NCI-H345 treated with DMSO at 0.1 percent for 48 hours (cell line): ENCODE data around the gene SPTLC2.
"Not testable (repeated sequence)": the region's sequence is repeated elsewhere in the genome, so short reads cannot be mapped to it uniquely, and the experiment has no call there.

Experiments used
- DNase-seq: peaks from one replicate; lab custom pipeline; 2025; ENCODE audit not compliant: unreplicated experiment; lab: John Stamatoyannopoulos, UW

The SPTLC2 gene

DNA sequence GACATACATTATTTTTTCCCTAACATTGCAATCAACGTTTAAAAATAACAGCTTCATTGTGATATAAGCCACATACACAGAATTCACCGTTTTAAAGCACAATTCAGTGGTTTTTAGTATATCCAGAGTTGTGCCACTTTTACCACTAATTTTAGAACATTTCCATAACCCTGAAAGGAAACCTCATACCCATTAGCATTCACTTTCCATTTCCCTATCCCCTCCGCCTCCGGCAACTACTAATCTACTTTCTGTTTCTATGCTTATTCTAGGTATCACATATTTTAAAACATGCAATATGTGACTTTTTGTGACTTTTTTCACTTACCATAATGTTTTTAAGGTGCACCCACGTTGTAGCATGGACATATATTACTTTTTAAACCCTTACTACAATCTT is 62.2 kb downstream of the SPTLC2 start:
- no peak for DNase-seq

DNA sequence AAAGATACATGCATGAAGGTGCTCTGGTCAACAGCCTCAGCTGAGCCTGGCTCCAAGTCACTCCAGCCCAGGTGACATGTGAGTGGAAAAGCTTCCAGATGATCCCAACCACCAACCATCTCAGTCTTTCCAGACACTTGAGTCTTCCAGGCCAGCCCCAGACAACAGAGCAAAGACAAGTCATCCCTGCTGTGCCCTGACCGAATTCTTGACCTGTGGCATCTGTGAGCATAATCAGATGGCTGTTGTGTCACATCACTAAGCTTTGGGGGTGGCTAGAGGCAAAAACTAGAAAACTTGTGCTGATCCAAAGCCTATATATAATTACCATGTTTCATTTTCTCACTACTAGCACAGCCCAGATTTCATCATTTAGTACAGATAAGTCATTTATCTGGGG is 67.0 kb downstream of the SPTLC2 start:
- no peak for DNase-seq

DNA sequence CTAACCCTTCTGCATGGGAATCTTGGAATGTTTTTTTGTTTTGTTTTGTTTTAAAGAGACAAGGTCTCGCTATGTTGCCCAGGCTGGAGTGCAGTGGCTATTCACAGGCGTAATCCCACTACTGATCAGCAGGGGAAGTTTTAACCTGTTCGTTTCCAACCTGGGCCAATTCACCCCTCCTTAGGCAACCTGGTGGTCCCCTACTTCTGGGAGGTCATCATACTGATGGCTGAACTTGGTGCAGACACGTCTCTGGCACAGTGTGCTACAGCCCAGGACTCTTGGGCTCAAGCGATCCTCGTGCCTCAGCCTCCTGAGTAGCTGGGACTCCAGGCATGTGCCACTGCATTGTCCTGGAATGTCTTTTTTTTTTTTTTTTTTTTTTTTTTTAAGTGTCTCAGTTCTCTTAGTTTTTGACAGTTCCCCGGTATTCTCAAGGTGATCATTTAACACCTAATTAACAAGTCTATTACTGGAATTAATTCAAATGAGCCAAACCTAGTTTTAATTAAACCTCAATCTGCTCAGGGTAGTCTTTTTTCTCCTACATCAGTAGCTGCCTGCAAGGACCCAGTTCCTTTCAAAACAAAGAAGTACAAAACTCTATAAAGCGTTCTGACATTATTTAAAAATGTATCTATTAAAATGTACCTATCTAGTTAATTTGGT is 68.8 kb downstream of the SPTLC2 start:
- no peak for DNase-seq

DNA sequence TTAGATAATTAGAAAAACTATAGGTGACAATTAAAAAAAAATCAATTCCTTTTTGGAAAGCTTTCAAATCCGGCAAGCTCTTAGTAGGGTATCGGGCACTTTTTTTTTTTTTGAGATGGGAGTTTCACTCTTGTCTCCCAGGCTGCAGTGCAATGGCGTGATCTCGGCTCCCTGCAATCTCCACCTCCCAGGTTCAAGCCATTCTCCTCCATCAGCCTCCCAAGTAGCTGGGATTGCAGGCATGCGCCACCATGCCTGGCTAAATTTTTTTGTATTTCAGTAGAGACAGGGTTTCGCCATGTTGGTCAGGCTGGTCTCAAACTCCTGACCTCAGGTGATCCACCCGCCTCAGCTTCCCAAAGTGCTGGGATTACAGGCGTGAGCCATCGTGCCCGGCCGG is 71.3 kb downstream of the SPTLC2 start:
- not testable (repeated sequence) for DNase-seq

DNA sequence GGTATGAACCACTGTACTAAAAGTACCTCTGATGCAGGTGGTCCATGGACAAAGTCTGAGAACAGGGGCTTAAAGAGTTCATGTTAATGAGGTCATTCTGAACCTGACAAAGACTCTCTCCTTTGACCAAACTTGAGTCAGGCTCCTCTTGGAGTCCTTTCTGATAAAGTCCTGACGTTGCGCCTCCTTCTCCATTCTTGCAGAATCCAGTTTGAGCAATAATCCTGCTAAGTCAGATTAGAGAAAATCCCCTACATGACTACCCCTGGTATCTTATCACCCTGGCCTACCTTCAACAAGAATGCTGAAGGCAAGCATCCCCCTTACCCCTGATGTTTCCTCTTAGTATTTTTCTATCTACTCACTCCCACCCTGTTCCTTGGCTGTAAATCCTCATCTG is 71.9 kb downstream of the SPTLC2 start:
- no peak for DNase-seq

DNA sequence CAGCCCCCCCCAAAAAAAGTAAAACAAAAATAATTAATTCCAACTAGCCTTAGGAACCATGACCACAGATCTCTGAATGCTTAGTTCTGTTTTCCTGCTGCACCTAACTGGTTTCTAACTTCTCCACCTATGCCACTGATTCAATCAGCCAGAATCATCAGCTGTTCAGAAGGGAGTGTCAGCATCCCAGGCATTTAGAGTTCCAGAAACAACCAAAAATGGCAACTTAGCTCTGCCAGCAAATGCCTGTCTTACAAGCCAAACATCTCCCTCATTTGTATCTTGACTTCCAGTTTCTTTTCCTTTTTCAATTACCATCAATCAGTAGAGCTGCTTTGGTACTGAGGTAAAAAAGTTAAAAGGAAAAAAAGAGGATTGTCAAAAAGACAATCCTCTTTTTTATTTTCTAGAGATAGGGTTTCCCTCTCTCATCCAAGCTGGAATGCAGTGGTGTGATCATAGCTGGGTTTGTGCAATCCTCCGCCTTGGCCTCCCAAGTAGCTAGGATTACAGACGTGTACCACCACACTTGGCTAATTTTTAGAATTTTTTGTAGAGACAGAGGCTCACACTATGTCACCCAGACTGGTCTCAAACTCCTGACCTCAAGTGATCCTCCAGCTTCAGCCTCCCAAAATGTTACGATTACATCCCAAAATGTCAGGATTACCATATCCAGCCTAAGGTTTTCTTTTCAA is 72.7 kb downstream of the SPTLC2 start:
- no peak for DNase-seq

DNA sequence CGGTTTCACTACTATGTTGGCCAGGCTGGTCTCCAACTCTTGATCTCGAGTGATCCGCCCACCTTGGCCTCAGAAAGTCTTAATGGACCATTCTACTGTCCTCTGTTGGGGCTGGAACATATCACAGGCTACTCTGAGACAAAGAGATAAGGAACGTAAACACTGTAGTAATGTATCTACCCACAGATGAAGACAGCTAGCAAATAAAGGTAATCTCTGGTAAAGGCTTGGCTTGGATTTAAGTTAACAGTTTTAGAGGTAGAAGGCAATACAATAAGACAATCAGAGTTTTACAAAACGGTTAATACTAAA is 73.2 kb downstream of the SPTLC2 start:
- no peak for DNase-seq

DNA sequence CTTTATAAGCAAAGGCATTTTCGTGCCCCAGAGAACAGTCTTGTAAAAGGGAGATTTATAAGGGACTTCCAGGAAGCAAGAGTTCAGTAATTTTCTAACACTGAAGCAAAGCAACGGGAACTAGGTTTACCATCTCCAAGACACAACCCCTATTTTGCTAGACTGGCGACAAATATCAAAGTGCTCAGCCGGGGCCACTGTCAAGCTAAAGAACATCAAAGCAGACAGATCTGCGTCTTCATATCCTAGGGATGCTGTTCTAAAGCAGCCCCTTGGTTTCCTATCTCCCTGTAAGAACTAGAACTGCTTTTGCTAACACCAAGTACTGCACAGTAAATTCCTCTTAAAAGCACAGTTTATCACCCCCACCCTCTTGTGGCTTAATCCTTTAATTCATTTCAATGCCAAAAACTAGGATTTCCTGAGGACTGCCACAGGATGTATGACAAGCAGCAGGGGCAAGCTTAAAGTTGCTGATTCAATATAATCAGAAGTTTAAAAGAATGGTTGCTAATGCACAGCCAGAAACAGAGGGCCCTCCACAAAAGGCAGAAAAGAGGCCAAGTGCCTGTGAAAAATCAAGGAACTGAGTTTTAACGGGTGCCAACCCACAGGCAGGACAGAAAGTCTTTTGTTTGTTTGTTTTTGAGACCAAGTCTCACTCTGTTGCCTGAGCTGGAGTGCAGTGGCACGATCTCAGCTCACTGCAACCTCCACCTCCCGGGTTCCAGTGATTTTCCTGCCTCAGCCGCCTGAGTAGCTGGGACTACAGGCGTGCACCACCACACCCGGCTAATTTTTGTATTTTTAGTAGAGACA is 73.8 kb downstream of the SPTLC2 start:
- DNase-seq = no peak

DNA sequence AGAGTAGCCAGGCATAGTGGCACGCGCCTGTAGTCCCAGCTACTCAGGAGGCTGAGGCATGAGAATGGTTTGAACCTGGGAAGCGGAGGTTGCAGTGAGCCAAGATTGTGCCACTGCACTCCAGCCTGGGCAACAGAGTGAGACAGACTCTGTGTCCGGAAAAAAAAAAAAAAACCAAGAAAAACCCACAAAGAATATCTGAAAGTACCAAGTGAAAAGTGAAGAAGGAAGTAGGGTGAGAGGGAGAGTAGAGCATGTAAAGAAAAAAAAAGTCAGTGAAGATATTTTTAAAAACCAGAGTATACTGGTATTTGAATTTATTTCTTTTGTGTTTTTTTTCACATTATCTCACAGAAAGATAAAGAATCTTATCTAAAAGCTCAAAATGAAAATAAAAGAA is 74.5 kb downstream of the SPTLC2 start:
- DNase-seq = no peak

DNA sequence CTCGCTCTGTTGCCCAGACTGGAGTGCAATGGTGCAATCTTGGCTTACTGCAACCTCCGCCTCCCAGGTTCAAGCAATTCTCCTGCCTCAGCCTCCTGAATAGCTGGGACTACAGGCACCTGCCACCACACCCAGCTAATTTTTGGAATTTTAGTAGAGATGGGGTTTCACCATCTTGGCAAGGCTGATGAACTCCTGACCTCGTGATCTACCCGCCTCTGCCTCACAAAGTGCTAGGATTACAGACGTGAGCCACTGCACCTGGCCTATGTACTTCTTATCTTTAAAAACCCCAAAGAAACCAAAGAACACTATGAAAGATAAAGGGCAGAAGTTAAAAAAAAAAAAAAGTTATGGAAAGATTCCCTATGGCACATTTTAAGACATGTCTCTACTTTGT is 79.5 kb downstream of the SPTLC2 start:
- not testable (repeated sequence) for DNase-seq

DNA sequence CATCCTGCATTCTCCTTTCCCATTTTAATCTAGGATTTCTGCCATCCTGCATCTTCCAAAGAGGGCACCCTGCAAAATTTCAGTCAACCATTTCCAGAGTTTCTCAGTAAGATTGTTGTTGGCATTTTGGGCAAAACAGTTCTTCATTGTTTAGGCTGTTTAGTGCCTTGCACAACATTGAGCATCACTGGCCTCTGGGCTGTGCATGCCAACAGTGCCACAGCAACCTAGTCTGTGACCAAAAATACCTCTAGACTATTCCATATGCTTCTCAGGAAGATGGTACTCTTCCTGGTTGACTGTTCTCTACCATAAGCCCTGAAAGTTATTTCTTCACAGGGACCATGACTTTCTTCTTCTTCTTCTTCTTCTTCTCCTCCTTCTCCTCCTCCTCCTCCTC is 85.4 kb downstream of the SPTLC2 start:
- DNase-seq = no peak

DNA sequence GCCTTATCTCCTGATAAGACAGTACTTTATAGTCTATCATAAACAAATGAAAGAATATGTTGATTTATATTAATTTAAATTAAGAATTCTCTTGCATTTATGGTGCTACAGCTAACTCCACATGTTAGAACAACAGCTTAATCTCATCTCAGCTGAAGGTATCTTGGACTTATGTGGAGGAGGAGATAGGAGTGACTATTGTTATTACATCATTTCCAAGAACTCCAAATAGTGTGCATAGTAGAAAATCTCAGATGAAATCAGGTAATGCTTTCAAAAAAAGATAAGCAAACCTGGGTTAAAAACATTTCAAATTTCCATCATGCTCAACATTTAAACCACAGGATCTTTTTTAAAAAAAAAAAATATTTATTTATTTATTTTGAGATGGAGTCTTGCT is 86.5 kb downstream of the SPTLC2 start:
- DNase-seq = no peak

DNA sequence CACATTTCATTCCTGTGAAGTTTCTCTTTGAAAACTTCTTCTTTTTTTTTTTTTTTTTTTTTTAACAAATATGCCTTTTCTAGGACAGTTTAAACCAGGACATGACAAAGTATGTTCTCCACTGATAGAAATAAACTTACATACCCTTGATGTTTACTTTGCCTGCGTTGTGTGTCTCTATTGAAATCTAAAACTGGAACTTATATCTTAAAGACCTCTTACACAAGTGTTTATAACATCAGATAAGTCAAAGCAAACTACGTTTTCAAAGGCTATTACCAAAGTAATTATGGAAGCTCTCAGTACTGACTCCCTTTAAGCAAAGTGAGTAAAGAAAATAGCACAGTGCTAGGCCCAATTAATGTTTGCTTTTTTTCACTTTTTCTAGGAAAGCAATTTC is 87.2 kb downstream of the SPTLC2 start:
- DNase-seq = no peak

DNA sequence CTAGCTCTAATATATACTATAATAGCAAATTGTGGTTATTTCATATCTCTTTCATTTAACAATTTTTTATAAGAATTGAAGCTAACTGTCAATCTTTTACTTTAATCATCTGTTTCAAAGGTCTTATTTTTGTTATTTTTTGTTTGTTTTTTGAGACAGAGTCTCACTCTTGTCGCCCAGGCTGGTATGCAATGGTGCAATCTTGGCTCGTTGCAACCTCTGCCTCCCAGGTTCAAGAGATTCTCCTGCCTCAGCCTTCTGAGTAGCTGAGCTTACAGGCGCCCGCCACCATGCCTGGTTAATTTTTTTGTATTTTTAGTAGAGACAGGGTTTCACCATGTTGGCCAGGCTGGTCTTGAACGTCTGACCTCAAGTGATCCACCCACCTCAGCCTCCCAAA is 87.7 kb downstream of the SPTLC2 start:
- DNase-seq = not testable (repeated sequence)

DNA sequence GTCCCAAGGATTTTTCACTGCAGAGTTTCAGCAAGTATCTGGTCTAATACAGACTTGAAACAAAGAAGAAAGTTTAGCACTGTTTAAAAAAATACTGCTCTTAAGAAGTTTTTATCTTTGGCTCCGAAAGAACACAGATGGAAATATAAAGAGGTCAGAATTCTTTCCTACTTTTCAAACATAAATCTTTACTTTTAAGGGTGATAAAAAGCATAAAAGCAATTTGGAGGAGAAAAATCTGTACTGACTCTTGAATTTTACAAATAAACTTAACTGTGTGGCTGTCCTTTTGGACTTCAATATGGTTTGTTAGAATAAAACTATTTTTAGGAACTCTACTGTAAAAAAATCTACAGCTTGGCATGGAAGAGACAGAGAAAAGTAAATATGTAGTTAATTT is 90.2 kb downstream of the SPTLC2 start:
- DNase-seq = no peak

DNA sequence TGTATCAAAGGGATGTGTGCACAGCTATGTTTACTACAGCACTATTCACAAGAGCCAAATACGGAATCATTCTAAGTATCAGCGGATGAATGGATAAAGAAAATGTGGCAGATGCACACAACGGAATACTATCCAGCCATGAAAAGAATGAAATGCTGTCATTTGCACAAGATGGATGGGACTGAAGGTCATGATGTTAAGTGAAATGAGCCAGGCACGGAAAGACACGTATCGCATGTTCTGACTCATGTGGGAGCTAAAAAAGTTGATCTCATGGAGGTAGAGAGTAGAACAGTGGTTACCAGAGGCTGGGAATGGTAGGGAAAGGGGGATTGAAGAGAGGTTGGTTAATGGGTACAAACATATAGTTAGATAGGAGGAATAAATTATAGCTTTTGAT is 91.9 kb downstream of the SPTLC2 start:
- no peak for DNase-seq

DNA sequence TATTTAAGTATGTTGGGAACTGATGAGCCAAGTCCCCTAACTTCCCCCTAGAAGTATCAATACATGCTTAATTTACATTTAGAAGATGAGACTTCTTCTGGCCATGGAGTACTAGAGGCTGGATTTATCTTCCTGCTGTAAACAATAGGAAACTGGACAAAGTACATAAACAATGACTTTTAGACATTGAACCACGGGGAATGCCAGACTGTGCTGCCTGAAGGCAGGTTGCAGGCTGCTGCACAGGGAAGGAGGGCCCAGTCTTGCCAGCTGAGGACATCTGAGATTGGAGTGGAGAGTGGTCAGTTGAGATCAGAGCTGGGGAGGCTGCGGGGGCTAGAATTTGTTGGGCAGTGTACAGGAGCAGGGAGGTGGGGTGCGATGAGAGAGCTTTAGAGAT is 93.3 kb downstream of the SPTLC2 start:
- DNase-seq = no peak

DNA sequence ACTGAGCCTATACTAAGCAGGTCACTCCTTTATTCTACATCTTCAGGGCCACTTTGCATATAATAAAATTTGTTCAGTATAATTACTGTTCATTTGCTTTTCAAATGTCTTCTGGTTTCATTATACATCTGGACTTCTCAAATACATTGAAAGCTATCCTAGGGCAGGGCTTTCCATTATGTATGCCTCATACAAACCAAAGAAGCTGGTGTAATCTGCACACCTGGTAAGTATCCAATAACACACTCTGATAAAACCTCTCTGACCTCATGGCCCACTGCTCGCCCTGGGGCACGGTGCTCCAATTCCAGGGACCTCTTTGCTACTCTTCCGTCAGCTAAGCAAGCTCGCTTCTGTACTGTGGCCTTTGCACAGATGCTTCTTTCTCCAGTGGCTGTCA is 95.9 kb downstream of the SPTLC2 start:
- no peak for DNase-seq

DNA sequence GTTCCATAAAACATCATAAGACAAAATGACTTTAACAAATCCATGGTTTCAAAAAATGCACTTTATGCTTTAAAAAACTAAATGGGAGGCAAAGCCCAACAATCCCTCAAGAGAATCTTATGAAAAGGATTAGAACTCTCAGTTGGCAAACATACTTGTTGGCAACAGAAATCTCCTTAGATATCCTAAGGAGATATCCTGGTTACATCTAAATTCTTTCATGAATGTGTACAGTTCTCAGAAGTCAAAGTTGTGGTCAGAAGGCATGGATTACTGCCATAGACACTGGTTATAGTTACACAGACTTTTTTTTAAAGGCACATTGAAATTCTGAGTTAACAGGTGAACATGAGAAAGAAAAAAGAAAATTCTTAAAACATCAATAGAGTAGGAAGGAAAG is 100.3 kb downstream of the SPTLC2 start:
- no peak for DNase-seq

DNA sequence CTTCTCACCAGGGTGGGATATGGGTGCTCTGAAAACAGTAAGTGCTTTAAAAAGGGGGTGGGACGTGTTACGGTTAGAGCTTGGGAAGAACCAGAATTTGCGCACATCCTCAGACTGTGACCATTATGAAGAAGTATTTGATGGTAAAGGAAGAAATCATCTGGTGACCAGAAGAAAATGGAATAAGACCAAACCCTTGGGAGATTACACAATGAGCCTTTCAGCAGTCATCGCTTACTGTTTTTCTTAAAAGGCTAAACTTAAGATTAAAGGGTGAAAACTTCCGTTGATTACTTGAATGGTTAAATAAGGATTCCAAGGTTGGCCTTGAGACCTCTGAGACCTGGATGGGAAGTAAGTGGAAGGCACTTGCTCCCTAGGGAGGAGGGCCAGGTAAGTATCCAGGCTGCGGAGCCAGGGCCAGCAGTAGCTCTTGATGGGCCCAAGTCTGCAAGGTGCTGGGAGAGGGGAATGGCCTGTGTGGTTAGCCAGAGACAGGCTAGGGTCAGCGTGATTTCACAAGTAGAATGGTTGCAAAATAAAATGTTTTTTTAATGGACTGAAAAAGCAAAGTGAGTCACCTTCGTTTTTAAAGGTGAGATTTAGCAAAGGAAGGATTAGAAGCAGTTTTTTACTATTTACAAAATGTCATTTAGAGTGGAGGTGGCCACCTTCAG is 104.8 kb downstream of the SPTLC2 start:
- DNase-seq = no peak

DNA sequence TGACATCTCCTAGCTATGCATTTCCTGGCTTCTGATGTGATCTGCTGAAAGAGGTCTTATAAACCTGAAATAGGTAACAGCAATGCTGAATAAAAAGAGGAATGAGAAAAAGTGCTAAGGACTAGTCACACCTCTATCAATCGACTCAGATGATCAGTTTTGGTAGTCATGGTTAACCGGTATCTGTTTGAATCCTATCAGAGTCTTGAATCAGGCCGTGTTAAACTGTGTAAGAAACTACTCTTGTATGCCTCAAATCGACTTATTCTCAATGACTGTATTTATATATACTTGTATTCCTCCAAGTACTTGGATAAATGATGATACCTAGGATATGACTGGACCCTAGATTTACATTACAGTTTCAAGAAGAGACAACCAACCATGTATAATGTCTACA is 107.1 kb downstream of the SPTLC2 start:
- DNase-seq = no peak

DNA sequence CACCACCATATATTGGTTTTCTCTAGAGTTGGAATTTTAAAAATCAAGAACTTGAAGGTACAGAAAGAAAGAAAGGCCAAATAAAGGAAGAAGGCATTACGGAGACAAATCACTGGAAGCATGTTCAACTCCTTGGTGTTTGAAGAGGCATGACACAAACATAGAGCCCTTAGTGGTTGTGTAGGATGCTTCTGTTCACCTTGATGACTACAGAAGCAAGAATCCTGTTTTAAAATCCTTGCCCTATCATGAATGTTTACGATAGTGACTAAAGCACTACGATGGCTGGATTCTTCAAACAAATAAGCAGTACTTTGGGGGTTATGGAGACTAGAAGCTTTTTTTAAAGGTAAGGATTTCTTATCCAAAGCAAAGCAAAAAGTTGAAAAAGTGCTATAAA is 107.6 kb downstream of the SPTLC2 start:
- DNase-seq = no peak
